Epithelial cell of proximal tubule (primary cell): Measurements from ENCODE around the gene PTK6. TPM values are rescaled to one million over a fixed set of nuclear protein-coding genes. Genes with fewer than 3 reads are reported as not detected.
"Not testable (repeated sequence)": the region's sequence is repeated elsewhere in the genome, so short reads cannot be mapped to it uniquely, and the experiment has no call there.

Experiments used
- DNase-seq: peaks from one replicate; pipeline ENCODE4 v3.0.0-alpha.2; 2011; ENCODE audit warnings: low read depth
- H3K4me3 ChIP-seq: 2 replicates; pipeline ENCODE4 v1.5.1; 2011; ENCODE audit warnings: low read depth, mild to moderate bottlenecking, low read length
- total RNA-seq: library from RNA; depleted of rRNA; stranded (reverse); fragments of >200 nt; gene quantifications from 2 replicates; pipeline ENCODE4 v1.2.3, GENCODE V29; 2015
- TF ChIP-seq, protein P1 (sequence below): conservative IDR thresholded peaks from 2 replicates; pipeline ENCODE4 v1.5.1; 2012; ENCODE audit warnings: low read depth, mild to moderate bottlenecking, low read length

Gene PTK6
- total RNA-seq, 1 donor from 2014 or later: not detected

DNA sequence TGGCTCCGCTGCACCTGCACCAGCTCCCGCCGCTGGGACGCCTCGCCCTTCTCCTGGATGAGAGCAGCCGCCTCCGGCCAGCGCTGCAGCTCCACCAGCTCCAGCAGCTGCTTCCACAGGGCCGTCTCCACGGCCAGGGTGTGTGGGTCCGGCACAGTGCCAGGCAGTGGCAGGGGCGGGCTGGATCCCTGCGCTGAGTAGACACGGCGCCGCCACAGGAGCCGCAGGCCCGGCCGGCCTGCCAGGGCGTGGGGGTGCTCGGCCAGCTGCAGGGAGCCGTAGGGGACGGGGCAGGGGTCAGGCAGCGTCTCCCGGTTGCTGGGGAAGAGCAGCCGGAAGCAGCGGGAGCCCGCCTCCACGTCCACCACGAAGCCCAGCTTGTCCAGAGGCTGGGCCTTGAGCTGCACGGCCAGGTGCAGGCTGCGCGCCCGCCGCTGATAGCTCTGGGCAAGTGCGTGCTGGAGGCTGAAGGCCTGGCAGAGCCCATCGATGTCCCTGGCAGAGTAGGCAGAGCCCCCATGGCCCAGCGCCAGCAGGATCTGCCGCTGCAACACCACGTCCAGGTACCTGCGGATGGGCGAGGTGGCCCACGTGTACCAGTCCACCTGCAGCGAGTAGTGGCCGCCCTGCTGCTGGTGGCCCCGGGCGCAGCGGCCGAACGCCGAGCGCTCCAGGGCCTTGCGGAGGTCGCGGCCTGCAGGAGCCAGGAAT lies 26.2 kb upstream of the PTK6 start:
- TF ChIP-seq, protein P1, sequence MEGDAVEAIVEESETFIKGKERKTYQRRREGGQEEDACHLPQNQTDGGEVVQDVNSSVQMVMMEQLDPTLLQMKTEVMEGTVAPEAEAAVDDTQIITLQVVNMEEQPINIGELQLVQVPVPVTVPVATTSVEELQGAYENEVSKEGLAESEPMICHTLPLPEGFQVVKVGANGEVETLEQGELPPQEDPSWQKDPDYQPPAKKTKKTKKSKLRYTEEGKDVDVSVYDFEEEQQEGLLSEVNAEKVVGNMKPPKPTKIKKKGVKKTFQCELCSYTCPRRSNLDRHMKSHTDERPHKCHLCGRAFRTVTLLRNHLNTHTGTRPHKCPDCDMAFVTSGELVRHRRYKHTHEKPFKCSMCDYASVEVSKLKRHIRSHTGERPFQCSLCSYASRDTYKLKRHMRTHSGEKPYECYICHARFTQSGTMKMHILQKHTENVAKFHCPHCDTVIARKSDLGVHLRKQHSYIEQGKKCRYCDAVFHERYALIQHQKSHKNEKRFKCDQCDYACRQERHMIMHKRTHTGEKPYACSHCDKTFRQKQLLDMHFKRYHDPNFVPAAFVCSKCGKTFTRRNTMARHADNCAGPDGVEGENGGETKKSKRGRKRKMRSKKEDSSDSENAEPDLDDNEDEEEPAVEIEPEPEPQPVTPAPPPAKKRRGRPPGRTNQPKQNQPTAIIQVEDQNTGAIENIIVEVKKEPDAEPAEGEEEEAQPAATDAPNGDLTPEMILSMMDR: no peak
- H3K4me3 ChIP-seq: no peak overlapping the region
- DNase-seq: no peak

- TF ChIP-seq, protein P1: no peak
- no peak for DNase-seq
- no peak overlapping the region for H3K4me3 ChIP-seq
Measured at GRCh38 chr20:63562461-63563224, 25.5 kb upstream of the PTK6 start.

DNA sequence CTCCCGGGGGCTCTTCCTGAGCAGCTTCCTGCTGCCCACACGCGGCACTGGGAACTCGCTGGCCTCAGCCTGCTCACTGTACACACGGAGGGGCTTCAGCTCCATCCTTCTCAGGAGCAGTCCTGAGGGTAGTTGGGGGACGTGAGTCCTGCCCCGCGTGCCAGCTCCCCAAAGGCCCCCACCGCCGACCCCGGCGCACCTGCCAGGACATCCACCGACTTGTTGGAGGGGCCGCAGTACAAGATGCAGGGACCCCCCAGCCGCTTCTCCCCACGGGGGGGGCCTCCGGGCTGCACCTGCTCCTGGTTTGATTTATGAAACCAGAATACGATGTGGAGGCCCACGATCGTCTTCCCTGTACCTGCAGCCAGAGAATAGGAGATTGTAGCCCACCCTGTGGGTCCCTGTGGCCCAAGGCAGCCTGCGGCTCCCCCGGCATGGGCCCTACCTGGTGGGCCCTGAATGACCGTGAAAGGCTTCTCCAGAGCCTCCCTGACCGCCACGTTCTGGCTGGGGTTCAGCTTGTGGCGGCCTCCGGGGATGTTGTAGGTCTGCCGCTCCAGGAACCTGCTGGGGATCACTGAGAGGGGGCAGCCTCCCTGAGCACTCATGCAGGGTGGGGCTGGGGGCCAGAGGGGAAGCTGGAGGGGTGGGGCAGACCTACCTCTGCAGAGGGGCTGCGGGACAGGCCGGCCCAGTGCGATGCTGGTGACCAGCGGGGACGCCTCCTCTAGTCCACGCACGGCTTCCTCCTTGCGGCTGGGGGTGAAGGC lies 24.6 kb upstream of the PTK6 start:
- DNase-seq: no peak
- H3K4me3 ChIP-seq: no peak overlapping the region
- TF ChIP-seq, protein P1: no peak

GRCh38 chr20:63560856-63561609 lies 23.9 kb upstream of the PTK6 start:
- DNase-seq: no peak
- H3K4me3 ChIP-seq: no peak overlapping the region
- TF ChIP-seq, protein P1: no peak

DNA sequence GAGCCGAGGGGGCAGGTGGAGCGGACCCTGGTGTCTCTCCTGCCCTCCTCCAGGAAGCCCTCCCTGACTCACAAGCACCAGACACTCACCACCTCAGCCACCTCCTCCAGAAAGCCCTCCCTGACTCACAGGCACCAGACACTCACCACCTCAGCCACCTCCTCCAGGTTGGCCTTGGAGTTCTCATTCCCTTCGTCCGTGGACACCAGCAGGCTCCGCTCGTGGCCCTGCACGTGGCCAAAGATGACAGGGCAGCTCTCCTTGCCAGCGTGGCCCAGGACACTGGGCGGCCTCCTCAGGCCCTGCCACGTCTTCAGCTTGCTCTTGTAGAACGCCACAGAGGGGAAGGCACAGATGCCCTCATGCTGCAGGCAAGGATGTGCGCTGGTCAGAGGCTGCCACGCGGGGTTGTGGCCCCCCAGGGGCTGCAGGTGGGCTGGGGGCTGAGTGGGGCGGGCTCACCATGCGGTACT lies 23.2 kb upstream of the PTK6 start:
- TF ChIP-seq, protein P1: no peak
- no peak overlapping the region for H3K4me3 ChIP-seq
- no peak for DNase-seq

DNA sequence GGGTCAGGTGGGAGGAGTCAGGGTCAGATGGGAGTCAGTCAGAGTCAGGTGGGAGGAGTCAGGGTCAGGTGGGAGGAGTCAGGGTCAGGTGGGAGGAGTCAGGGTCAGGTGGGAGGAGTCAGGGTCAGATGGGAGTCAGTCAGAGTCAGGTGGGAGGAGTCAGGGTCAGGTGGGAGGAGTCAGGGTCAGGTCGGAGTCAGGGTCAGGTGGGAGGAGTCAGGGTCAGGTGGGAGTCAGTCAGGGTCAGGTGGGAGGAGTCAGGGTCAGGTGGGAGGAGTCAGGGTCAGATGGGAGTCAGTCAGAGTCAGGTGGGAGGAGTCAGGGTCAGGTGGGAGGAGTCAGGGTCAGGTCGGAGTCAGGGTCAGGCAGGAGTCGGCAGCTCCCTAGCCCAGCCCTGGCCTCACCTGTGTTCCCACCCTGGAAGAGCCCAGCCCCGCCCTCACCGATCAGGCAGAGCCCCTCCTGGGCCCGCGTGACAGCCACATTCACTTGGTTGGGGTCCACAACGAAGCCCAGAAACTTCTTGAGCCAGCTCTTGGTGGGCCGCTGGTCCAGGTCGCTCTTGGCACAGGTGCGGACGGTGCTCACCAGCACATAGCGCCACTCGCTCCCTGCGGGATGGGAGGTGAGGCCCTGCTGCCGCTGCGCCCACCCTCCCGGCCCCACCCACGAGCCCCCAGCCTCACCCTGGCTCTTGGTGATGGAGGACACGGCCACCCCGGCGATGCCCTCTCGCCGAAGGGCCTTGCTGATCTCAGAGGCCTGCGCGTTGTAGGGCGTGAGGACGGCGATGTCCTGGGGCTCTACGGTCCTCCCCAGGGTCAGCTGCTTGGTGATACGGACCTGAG lies 22.5 kb upstream of the PTK6 start:
- DNase-seq, H3K4me3 ChIP-seq: not testable (repeated sequence)
